Activated T-helper 2 cell treated with anti-CD3 and anti-CD28 coated beads, Interferon-gamma antibody, Interleukin-2, Interleukin-4, amounts not matched to agents 10 μg/mL and 5 μg/mL and 100 μg/mL, durations not matched to agents 14 hours and 24 hours and 36 hours (primary cell): ENCODE data around the gene HNRNPUL1. TPM values are rescaled to one million over a fixed set of nuclear protein-coding genes. Genes with fewer than 3 reads are reported as not detected.

ENCODE experiments used
- DNase-seq: peaks from one replicate; pipeline ENCODE4 v3.0.0; 2021; ENCODE audit warnings: low spot score
- H3K27ac Mint-ChIP-seq: one replicate; pipeline ENCODE4 v1.8.0; 2021; ENCODE audit warnings: mixed read lengths
- H3K27me3 Mint-ChIP-seq: one replicate; pipeline ENCODE4 v1.8.0; 2021; ENCODE audit warnings: low read depth, mixed read lengths
- H3K36me3 Mint-ChIP-seq: one replicate; pipeline ENCODE4 v1.8.0; 2021; ENCODE audit warnings: low read depth, mixed read lengths
- H3K4me1 Mint-ChIP-seq: one replicate; pipeline ENCODE4 v1.8.0; 2021; ENCODE audit warnings: low read depth, mixed read lengths
- H3K4me3 Mint-ChIP-seq: one replicate; pipeline ENCODE4 v1.8.0; 2021; ENCODE audit warnings: low read depth, mild to moderate bottlenecking, moderate library complexity, mixed read lengths
- H3K9me3 Mint-ChIP-seq: one replicate; pipeline ENCODE4 v1.8.0; 2021; ENCODE audit warnings: mixed read lengths
- intact Hi-C: fragments of 100-400 bp; cut with micrococcal nuclease; formaldehyde crosslinking; loops from one replicate; pipeline ENCODE4 v1.15.1; 2023
- total RNA-seq: library from RNA; stranded (reverse); gene quantifications from 2 replicates; pipeline ENCODE4 v1.2.3, GENCODE V29; 2022

Gene HNRNPUL1
- total RNA-seq, 1 donor from 2014 or later, result 294 TPM

GRCh38 chr19:41299046-41299754, 35.0 kb downstream of the HNRNPUL1 start:
- Mint-ChIP-seq H3K9me3 (no peaks in the 10 kb centered on the region), H3K4me1 (peaks cover 83% of the 10 kb centered on the region), H3K27me3 (no peaks in the 10 kb centered on the region), H3K36me3 (peaks cover 92% of the 10 kb centered on the region), H3K4me3 (no peak overlapping the region), H3K27ac (peak overlapping the region; percentile 33)
- no peak for DNase-seq
- intact Hi-C loops, result no loop called here

- Mint-ChIP-seq H3K36me3 (peaks cover 92% of the 10 kb centered on the region), H3K27me3 (no peaks in the 10 kb centered on the region), H3K9me3 (no peaks in the 10 kb centered on the region), H3K27ac (peak overlapping the region; percentile 33), H3K4me1 (peaks cover 83% of the 10 kb centered on the region), H3K4me3 (no peak overlapping the region)
- intact Hi-C loops, result no loop called here
- DNase-seq, result no peak
Measured at GRCh38 chr19:41299755-41300089, 35.5 kb downstream of the HNRNPUL1 start.

GRCh38 chr19:41300555-41300954, 36.4 kb downstream of the HNRNPUL1 start:
- Mint-ChIP-seq H3K4me3 (no peak overlapping the region), H3K27ac (peak overlapping the region; percentile 66), H3K36me3 (peaks cover 92% of the 10 kb centered on the region), H3K27me3 (no peaks in the 10 kb centered on the region), H3K9me3 (no peaks in the 10 kb centered on the region), H3K4me1 (peaks cover 86% of the 10 kb centered on the region)
- intact Hi-C loops, result no loop called here
- no peak for DNase-seq

- Mint-ChIP-seq H3K36me3 (peaks cover 93% of the 10 kb centered on the region), H3K27ac (peak overlapping the region; percentile 98)
- intact Hi-C loops, result loop anchor here (1.0 kb wide), 1 partner anchor 38 kb away; the partner anchor contains the start of gene HNRNPUL1
Measured at GRCh38 chr19:41302624-41303351, 38.6 kb downstream of the HNRNPUL1 start.

GRCh38 chr19:41303954-41304353, 39.8 kb downstream of the HNRNPUL1 start:
- no peaks in the 10 kb centered on the region for H3K9me3 Mint-ChIP-seq
- H3K27me3 Mint-ChIP-seq, result no peaks in the 10 kb centered on the region
- DNase-seq, result no peak
- H3K4me1 Mint-ChIP-seq, result peaks cover 86% of the 10 kb centered on the region
- H3K4me3 Mint-ChIP-seq, result peak overlapping the region; percentile 66
- H3K36me3 Mint-ChIP-seq, result peaks cover 88% of the 10 kb centered on the region
- H3K27ac Mint-ChIP-seq, result peak overlapping the region; percentile 80
- intact Hi-C loops, result no loop called here

More at GRCh38 chr19:41302624-41303351, 38.6 kb downstream of the HNRNPUL1 start:
- Mint-ChIP-seq H3K4me1 (peaks cover 86% of the 10 kb centered on the region), H3K4me3 (peak overlapping the region; percentile 78), H3K9me3 (no peaks in the 10 kb centered on the region), H3K27me3 (no peaks in the 10 kb centered on the region)
- DNase-seq, result peak; percentile 49

- peak overlapping the region; percentile 66 for H3K4me3 Mint-ChIP-seq
- no peak for DNase-seq
- intact Hi-C loops, result loop anchor here (5.0 kb wide), 1 partner anchor 257 kb away; no protein-coding TSS in a partner anchor
- peaks cover 81% of the 10 kb centered on the region for H3K4me1 Mint-ChIP-seq
- no peaks in the 10 kb centered on the region for H3K27me3 Mint-ChIP-seq
- H3K27ac Mint-ChIP-seq, result peak overlapping the region; percentile 80
- peaks cover 79% of the 10 kb centered on the region for H3K36me3 Mint-ChIP-seq
- H3K9me3 Mint-ChIP-seq, result no peaks in the 10 kb centered on the region
Measured at GRCh38 chr19:41304706-41305483, 40.7 kb downstream of the HNRNPUL1 start.

- Mint-ChIP-seq H3K27ac (peak overlapping the region; percentile 96), H3K36me3 (peaks cover 73% of the 10 kb centered on the region), H3K27me3 (no peaks in the 10 kb centered on the region), H3K4me1 (peaks cover 74% of the 10 kb centered on the region), H3K4me3 (peak overlapping the region; percentile 69), H3K9me3 (no peaks in the 10 kb centered on the region)
- no peak for DNase-seq
- intact Hi-C loops, result loop anchor here (5.0 kb wide), 1 partner anchor 256 kb away; no protein-coding TSS in a partner anchor
Measured at GRCh38 chr19:41305927-41306793, 42.0 kb downstream of the HNRNPUL1 start.

GRCh38 chr19:41307090-41307875, 43.1 kb downstream of the HNRNPUL1 start:
- Mint-ChIP-seq H3K27ac (peak overlapping the region; percentile 96), H3K27me3 (no peaks in the 10 kb centered on the region), H3K36me3 (peaks cover 72% of the 10 kb centered on the region), H3K4me3 (peak overlapping the region; percentile 69), H3K4me1 (peaks cover 71% of the 10 kb centered on the region), H3K9me3 (no peaks in the 10 kb centered on the region)
- no peak for DNase-seq
- intact Hi-C loops, result loop anchor here (5.0 kb wide), 1 partner anchor 255 kb away; no protein-coding TSS in a partner anchor

- Mint-ChIP-seq H3K4me3 (peak overlapping the region; percentile 97), H3K27ac (peak overlapping the region; percentile 96), H3K9me3 (no peaks in the 10 kb centered on the region), H3K4me1 (peaks cover 65% of the 10 kb centered on the region), H3K27me3 (no peaks in the 10 kb centered on the region), H3K36me3 (peaks cover 72% of the 10 kb centered on the region)
- intact Hi-C loops, result loop anchor here (1.0 to 5.0 kb wide), 3 partner anchors 45 to 254 kb away; no protein-coding TSS in a partner anchor
- no peak for DNase-seq
Measured at GRCh38 chr19:41307954-41308449, 43.8 kb downstream of the HNRNPUL1 start.

GRCh38 chr19:41308450-41309179, 44.4 kb downstream of the HNRNPUL1 start:
- H3K9me3 Mint-ChIP-seq, result no peaks in the 10 kb centered on the region
- H3K4me1 Mint-ChIP-seq, result peaks cover 67% of the 10 kb centered on the region
- H3K27ac Mint-ChIP-seq, result peak overlapping the region; percentile 96
- intact Hi-C loops, result loop anchor here (1.0 to 5.0 kb wide), 3 partner anchors 45 to 254 kb away; no protein-coding TSS in a partner anchor
- peak; percentile 84 for DNase-seq
- peaks cover 72% of the 10 kb centered on the region for H3K36me3 Mint-ChIP-seq
- peak overlapping the region; percentile 97 for H3K4me3 Mint-ChIP-seq
- H3K27me3 Mint-ChIP-seq, result no peaks in the 10 kb centered on the region
